Upper lobe of left lung (tissue), 6 donors: Measurements from ENCODE around the gene SLC41A3. TPM values are rescaled to one million over a fixed set of nuclear protein-coding genes. Genes with fewer than 3 reads are reported as not detected.

Experiments
- ATAC-seq, 2 donors: fragments of 200-7000 bp; cut with Tn5 transposase; one replicate each; pipeline ENCODE4 v1.9.1; 2022; ENCODE audit warnings: mild to moderate bottlenecking in 2 of 2, moderate library complexity in 2 of 2; ENCODE audit not compliant: low FRiP score in 2 of 2
- DNase-seq, 2 donors: peaks; one replicate each; pipeline ENCODE4 v3.0.0-alpha.2; 2019 to 2020
- H3K27ac ChIP-seq, 4 donors: fragments of 200-600 bp; sonication (generic); one replicate each; pipeline ENCODE4 v1.5.1; 2016 to 2019
- H3K27me3 ChIP-seq, 4 donors: fragments of 200-600 bp; sonication (generic); one replicate each; pipeline ENCODE4 v1.5.1; 2017 to 2019
- H3K36me3 ChIP-seq, 4 donors: fragments of 200-600 bp; sonication (generic); one replicate each; pipeline ENCODE4 v1.5.1; 2016 to 2019
- H3K4me1 ChIP-seq, 4 donors: fragments of 200-600 bp; sonication (generic); one replicate each; pipeline ENCODE4 v1.5.1; 2018 to 2019
- H3K4me3 ChIP-seq, 4 donors: fragments of 200-600 bp; sonication (generic); one replicate each; pipeline ENCODE4 v1.5.1; 2017 to 2019; ENCODE audit warnings: mild to moderate bottlenecking in 2 of 4, moderate library complexity in 1 of 4
- H3K9me3 ChIP-seq, 4 donors: fragments of 200-600 bp; sonication (generic); one replicate each; pipeline ENCODE4 v1.5.1; 2018 to 2019
- CTCF ChIP-seq, 6 experiments: fragments of 450-650 bp in 4 of 6; fragments of 200-600 bp in 2 of 6; sonication (generic) in 2 of 6; IDR thresholded peaks; one replicate each; pipeline ENCODE4 v1.5.1; 2016 to 2019; ENCODE audit warnings: antibody characterized with exemption in 6 of 6
- EP300 ChIP-seq, 4 donors: sonication (generic); formaldehyde crosslinking; IDR thresholded peaks; one replicate each; pipeline ENCODE4 v1.5.1; 2017; ENCODE audit warnings: antibody characterized with exemption in 4 of 4, control low read depth in 2 of 4
- POLR2A ChIP-seq, 4 donors: fragments of 450-650 bp; IDR thresholded peaks; one replicate each; pipeline ENCODE4 v1.5.1; 2016 to 2017; ENCODE audit warnings: antibody characterized with exemption in 4 of 4, mild to moderate bottlenecking in 2 of 4
- POLR2AphosphoS5 ChIP-seq, 2 donors: sonication (generic); formaldehyde crosslinking; IDR thresholded peaks; one replicate each; pipeline ENCODE4 v1.5.1; 2017; ENCODE audit warnings: antibody characterized with exemption in 2 of 2
- WGBS, 2 donors: methylation state at CpG; one replicate each; pipeline ENCODE4 v1.1.5; 2017 to 2018; 5-methylcytosine and 5-hydroxymethylcytosine counted together
- total RNA-seq, 6 donors: library from RNA; depleted of rRNA in 4 of 6; stranded (reverse); fragments of >200 nt in 4 of 6; gene quantifications; one replicate each; pipeline versions ENCODE4 v1.1.0 to v1.2.1, GENCODE V29; 2016 to 2021
- donor health status: DM: no; HTN: no; CAD: no; lungs with moderate emphysema.
- donor health status: DM: no; HTN: yes; CAD: no; lungs with severe emphysema.

The SLC41A3 gene
- total RNA-seq = 10 to 100 TPM; 17.1 to 40.1 (median 32.3) TPM

GRCh38 chr3:126083913-126084767 is at the start of gene SLC41A3:
Gene SLC41A3, minus strand, starts transcription at chr3:126084124. Its CDS starts 15,905 bp downstream, at chr3:126068219.
- Histone ChIP-seq H3K27me3 (no peaks in the 10 kb centered on the region), H3K9me3 (no peaks in the 10 kb centered on the region), H3K4me1 (peaks cover 3 to 22% (median 8%) of the 10 kb centered on the region in 4 donors), H3K36me3 (no peaks in the 10 kb centered on the region), H3K4me3 (peak within 1 kb of the TSS; percentile 67 to 83 (median 76)), H3K27ac (peak within 1 kb of the TSS; percentile 87 to 94 (median 88))
- WGBS, 2 donors = 0 to 1% methylated on average over 14 to 23 of the region's 72 CpGs
- ATAC-seq = peak; percentile 96 to 99
- peak; percentile 45 to 62 for TF ChIP-seq POLR2AphosphoS5 (IDR thresholded peaks at IDR 0.05)
- TF ChIP-seq POLR2A (IDR thresholded peaks at IDR 0.05) = peak in 3 of 4 donors; percentile 31 to 77 (median 64)
- TF ChIP-seq CTCF (IDR thresholded peaks at IDR 0.05) = peak in 5 of 6 experiments; percentile 17 to 55 (median 25)
- no peak for TF ChIP-seq EP300 (IDR thresholded peaks at IDR 0.05)
- DNase-seq = peak; percentile 91 to 98

GRCh38 chr3:126133606-126134005 is 49.7 kb upstream of the SLC41A3 start:
- H3K27me3 ChIP-seq = no peaks in the 10 kb centered on the region
- H3K27ac ChIP-seq = no peak overlapping the region
- H3K36me3 ChIP-seq = no peaks in the 10 kb centered on the region
- ATAC-seq (no peak), DNase-seq (peak in 1 of 2 donors; percentile 14)
- no peaks in the 10 kb centered on the region for H3K9me3 ChIP-seq
- peaks cover 0 to 20% (median 10%) of the 10 kb centered on the region in 4 donors for H3K4me1 ChIP-seq
- 57 to 62% methylated on average over 5 to 6 of the region's 6 CpGs for WGBS, 2 donors
- TF ChIP-seq POLR2A (IDR thresholded peaks at IDR 0.05) (no peak), CTCF (IDR thresholded peaks at IDR 0.05) (no peak), EP300 (IDR thresholded peaks at IDR 0.05) (no peak), POLR2AphosphoS5 (IDR thresholded peaks at IDR 0.05) (no peak)
- H3K4me3 ChIP-seq = no peak overlapping the region

- H3K27me3 ChIP-seq = no peaks in the 10 kb centered on the region
- H3K4me3 ChIP-seq = no peak overlapping the region
- ATAC-seq (no peak), DNase-seq (peak in 1 of 2 donors; percentile 15)
- H3K9me3 ChIP-seq = no peaks in the 10 kb centered on the region
- TF ChIP-seq EP300 (IDR thresholded peaks at IDR 0.05) = no peak
- no peak for TF ChIP-seq CTCF (IDR thresholded peaks at IDR 0.05)
- no peak for TF ChIP-seq POLR2AphosphoS5 (IDR thresholded peaks at IDR 0.05)
- no peak for TF ChIP-seq POLR2A (IDR thresholded peaks at IDR 0.05)
- H3K27ac ChIP-seq = no peak overlapping the region
- no peaks in the 10 kb centered on the region for H3K36me3 ChIP-seq
- H3K4me1 ChIP-seq = peaks cover 0 to 20% (median 10%) of the 10 kb centered on the region in 4 donors
- 64 to 72% methylated on average over 13 to 14 of the region's 14 CpGs for WGBS, 2 donors
Measured at GRCh38 chr3:126132751-126133511, 49.0 kb upstream of the SLC41A3 start.

- Histone ChIP-seq H3K36me3 (no peaks in the 10 kb centered on the region), H3K4me1 (peaks cover 0 to 20% (median 10%) of the 10 kb centered on the region in 4 donors), H3K4me3 (no peak overlapping the region), H3K27me3 (no peaks in the 10 kb centered on the region), H3K27ac (no peak overlapping the region), H3K9me3 (no peaks in the 10 kb centered on the region)
- 80 to 81% methylated on average over 7 to 15 of the region's 16 CpGs for WGBS, 2 donors
- ATAC-seq (no peak), DNase-seq (peak; percentile 15 to 38)
- TF ChIP-seq POLR2AphosphoS5 (IDR thresholded peaks at IDR 0.05) (no peak), EP300 (IDR thresholded peaks at IDR 0.05) (no peak), POLR2A (IDR thresholded peaks at IDR 0.05) (no peak), CTCF (IDR thresholded peaks at IDR 0.05) (no peak)
Measured at GRCh38 chr3:126131881-126132750, 48.2 kb upstream of the SLC41A3 start.
